Liver (tissue), 3 donors: ENCODE measurements around the gene PRR16.

Experiments
- ATF3 ChIP-seq: IDR thresholded peaks from 2 replicates; pipeline ENCODE4 v1.6.1; 2016; ENCODE audit warnings: antibody characterized with exemption
- MAX ChIP-seq: IDR thresholded peaks from 2 replicates; pipeline ENCODE4 v1.6.1; 2016; ENCODE audit warnings: antibody characterized with exemption
- REST ChIP-seq: IDR thresholded peaks from 2 replicates; pipeline ENCODE4 v1.6.1; 2016; ENCODE audit warnings: antibody characterized with exemption, mild to moderate bottlenecking
- RXRA ChIP-seq, 2 donors: IDR thresholded peaks; 2 replicates each; pipeline ENCODE4 v1.6.1; 2017 to 2018; ENCODE audit warnings: antibody characterized with exemption in 2 of 2, mild to moderate bottlenecking in 1 of 2
- SP1 ChIP-seq: IDR thresholded peaks from 2 replicates; pipeline ENCODE4 v1.6.1; 2018; ENCODE audit warnings: antibody characterized with exemption, mild to moderate bottlenecking
- TF ChIP-seq, protein P1 (sequence below): fragments of 150-350 bp; IDR thresholded peaks from 2 replicates; pipeline ENCODE4 v1.5.1; 2017; ENCODE audit warnings: improper control_type of control experiment, low read depth, low read length; ENCODE audit not compliant: missing input control
- donor health status: healthy.
- donor health status: healthy.

DNA sequence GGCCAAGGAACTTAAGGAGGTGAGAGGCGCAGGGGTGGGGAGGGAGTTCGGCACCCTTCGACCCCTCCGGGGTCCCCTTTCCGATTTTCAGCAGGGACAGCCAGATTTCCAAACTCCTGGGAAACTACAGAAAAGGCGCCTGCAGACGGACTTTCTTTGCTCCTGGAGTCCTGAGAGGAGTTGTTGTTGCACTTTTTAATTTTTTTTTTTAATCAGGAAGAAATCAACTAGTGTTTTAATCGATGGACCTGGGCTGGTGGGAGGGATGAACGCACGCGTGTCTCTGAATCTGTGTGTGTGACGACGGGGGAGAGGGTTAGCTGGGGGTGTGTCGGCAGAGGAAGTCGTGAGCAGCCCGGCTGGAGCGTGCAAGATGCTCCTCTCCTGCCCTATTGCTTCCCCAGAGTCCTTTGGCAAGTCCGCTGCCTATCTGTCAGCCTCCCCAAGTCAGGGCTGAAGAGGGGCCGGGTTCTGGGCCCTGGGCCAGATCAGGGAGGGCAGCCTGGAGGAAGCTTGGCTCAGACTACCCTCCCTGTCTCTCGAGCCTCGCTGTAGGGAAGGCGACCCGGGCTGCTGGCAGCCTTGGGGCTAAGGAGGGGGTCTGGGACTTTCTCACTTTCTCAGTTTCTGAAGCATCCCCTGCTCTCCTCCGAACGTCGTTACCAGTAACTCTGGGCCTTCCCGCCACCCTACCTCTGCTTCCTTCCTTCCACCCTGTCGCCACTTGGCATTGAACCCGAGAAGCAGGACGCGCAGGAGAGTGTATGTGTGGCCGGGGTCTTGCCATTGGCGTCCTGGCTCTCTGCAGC, 731 bp downstream of the PRR16 start:
- no peak for TF ChIP-seq ATF3
- no peak for TF ChIP-seq RXRA (IDR thresholded peaks at IDR 0.05)
- TF ChIP-seq, protein P1, sequence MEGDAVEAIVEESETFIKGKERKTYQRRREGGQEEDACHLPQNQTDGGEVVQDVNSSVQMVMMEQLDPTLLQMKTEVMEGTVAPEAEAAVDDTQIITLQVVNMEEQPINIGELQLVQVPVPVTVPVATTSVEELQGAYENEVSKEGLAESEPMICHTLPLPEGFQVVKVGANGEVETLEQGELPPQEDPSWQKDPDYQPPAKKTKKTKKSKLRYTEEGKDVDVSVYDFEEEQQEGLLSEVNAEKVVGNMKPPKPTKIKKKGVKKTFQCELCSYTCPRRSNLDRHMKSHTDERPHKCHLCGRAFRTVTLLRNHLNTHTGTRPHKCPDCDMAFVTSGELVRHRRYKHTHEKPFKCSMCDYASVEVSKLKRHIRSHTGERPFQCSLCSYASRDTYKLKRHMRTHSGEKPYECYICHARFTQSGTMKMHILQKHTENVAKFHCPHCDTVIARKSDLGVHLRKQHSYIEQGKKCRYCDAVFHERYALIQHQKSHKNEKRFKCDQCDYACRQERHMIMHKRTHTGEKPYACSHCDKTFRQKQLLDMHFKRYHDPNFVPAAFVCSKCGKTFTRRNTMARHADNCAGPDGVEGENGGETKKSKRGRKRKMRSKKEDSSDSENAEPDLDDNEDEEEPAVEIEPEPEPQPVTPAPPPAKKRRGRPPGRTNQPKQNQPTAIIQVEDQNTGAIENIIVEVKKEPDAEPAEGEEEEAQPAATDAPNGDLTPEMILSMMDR = no peak
- no peak for TF ChIP-seq SP1
- TF ChIP-seq MAX = no peak
- TF ChIP-seq REST = no peak
